ENCODE results near the gene GPR135. TPM values are rescaled to one million over a fixed set of nuclear protein-coding genes. Genes with fewer than 3 reads are reported as not detected.

GPR135 gene
- 1.1 and 2.8 TPM in 2 replicates for total RNA-seq

GRCh38 chr14:59465316-59466135, at the start of gene GPR135:
Gene GPR135, minus strand, starts transcription at chr14:59465380. Its CDS starts 154 bp downstream, at chr14:59465226.

GRCh38 chr14:59483819-59484638, 18.8 kb upstream of the GPR135 start, which contains the start of the genes JKAMP and L3HYPDH:
Gene JKAMP, plus strand, starts transcription at chr14:59484517. Its CDS starts 73 bp downstream, at chr14:59484590.
Gene L3HYPDH, minus strand, starts transcription at chr14:59484408. Its CDS starts 92 bp downstream, at chr14:59484316.

Other genes starting within 250 kb of the GPR135 start
- 34.2 and 41.7 TPM in 2 replicates for gene L3HYPDH, start 19.0 kb upstream of the GPR135 start, total RNA-seq
- gene JKAMP, start 19.1 kb upstream of the GPR135 start, total RNA-seq = 40.1 and 54.4 TPM in 2 replicates
- not detected in 2 replicates for gene CCDC175, start 111.4 kb upstream of the GPR135 start, total RNA-seq